ENCODE results near the gene GUCY1B1. TPM values are rescaled to one million over a fixed set of nuclear protein-coding genes. Genes with fewer than 3 reads are reported as not detected.

Gene GUCY1B1
- total and polyA plus RNA-seq, 9 of the 15 experiments (the other 6 are each of a cell fraction or from before 2014, with no cell fraction given): not detected

DNA sequence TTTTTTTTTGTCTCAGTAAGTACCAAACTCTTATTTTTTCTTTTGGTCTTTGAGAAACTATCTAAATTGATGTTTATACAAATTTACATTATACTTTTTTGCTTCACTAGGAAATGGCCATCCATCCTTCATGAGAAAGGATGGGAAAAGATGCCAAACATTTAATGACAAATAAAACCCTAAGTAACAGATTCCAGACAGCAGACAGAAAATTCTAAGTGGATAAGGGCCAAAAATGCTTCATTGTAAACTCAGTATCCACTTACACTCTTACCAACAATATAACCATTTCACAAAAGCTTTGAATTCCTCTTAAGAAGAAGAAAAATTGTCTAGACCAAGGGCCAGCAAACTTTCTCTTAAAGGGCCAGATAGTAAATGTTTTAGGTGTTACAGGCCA, 3.5 kb downstream of the GUCY1B1 start (continued):
- TF ChIP-seq DDX20 (tag; IDR thresholded peaks at IDR 0.05; ENCODE audit: low read depth) (no peak), ZNF263 (CRISPR knock-in tag; IDR thresholded peaks at IDR 0.05; ENCODE audit: borderline replicate concordance) (no peak), CAMTA2 (CRISPR knock-in tag; conservative IDR thresholded peaks at IDR 0.05) (no peak)

DNA sequence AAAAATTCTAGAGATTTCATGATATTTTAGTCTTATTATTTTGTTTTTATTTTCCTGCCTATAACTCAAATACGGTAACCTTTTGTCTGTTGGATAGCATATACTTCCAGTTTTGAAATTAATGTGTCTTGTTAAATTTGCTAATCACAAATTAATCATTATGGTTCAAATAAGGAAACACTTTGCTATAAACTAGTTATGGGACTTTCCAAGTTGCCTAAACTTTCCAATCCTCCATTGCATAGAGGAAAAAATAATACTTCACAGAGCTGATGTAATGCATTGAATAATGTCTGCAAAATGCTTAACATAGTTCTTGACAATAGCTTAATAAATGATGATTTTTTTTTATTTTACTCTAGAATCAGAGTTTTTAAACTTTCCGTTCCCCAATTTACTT, 4.7 kb downstream of the GUCY1B1 start:
- 0 out of 5 replicates have a peak, but pooled peaks cover 0 to 3% of the 10 kb centered on the region in 2 experiments for H3K4me1 ChIP-seq (replicated peaks in 1 of 2; ENCODE audit: control insufficient read depth in 2 of 2, insufficient read depth in 2 of 2, low read length in 2 of 2)
- H2AFZ ChIP-seq (ENCODE audit: low read depth, low read length): no peak overlapping the region
- in situ Hi-C loops (cut with MboI): no loop called here
- intact Hi-C loops (cut with micrococcal nuclease): no loop called here
- H3K9me3 ChIP-seq (replicated peaks; ENCODE audit: control insufficient read depth, insufficient read depth, low read depth, low read length): no peaks in the 10 kb centered on the region
- H3K79me2 ChIP-seq (ENCODE audit: control insufficient read depth, insufficient read depth, low read length): no peaks in the 10 kb centered on the region
- CTCF ChIA-PET (ENCODE audit: low intra/inter-chr PET ratio): no interaction called here
- BruUV-seq (replicated peaks): no TSS peak
- WGBS (ENCODE audit: insufficient coverage, low coverage, missing lambda C conversion rate): 3% methylated on average over 2 of the region's 2 CpGs
- H3K4me3 ChIP-seq: no peak overlapping the region
- H3K4me2 ChIP-seq (ENCODE audit: insufficient read depth, low read length): no peak overlapping the region
- no peaks in the 10 kb centered on the region for H4K20me1 ChIP-seq (replicated peaks; ENCODE audit: control insufficient read depth, insufficient read depth, low read length)
- FAIRE-seq (no peak), DNase-seq (ENCODE audit: extremely low read depth in 1 of 4, low spot score in 3 of 4) (no peak), ATAC-seq (no peak)
- POLR2A ChIA-PET: no interaction called here
- H3K9ac ChIP-seq (ENCODE audit: insufficient read depth in 1 of 2, low read depth in 2 of 2, low read length in 2 of 2): no peak overlapping the region
- no peaks in the 10 kb centered on the region for H3K36me3 ChIP-seq (ENCODE audit: control insufficient read depth, insufficient read depth, low read length)
- H3K27ac ChIP-seq (ENCODE audit: extremely low read depth, low read depth, low read length): no peak overlapping the region
- H3K9me1 ChIP-seq (ENCODE audit: control insufficient read depth, insufficient read depth, low read length): no peaks in the 10 kb centered on the region
- no peaks in the 10 kb centered on the region for H3K27me3 ChIP-seq (ENCODE audit: control insufficient read depth in 2 of 2, insufficient read depth in 2 of 2, low read length in 2 of 2)
- TF ChIP-seq ZNF175 (CRISPR knock-in tag; IDR thresholded peaks at IDR 0.05; ENCODE audit: low read depth) (no peak), TAF7 (tag; IDR thresholded peaks at IDR 0.05) (no peak), ZNF253 (CRISPR knock-in tag; conservative IDR thresholded peaks at IDR 0.05) (no peak), JUNB (CRISPR knock-in tag; conservative IDR thresholded peaks at IDR 0.05) (no peak), SIRT6 (IDR thresholded peaks at IDR 0.05; ENCODE audit: low read depth, low read length) (no peak), GTF2E2 (tag; IDR thresholded peaks at IDR 0.05) (no peak), HMG20B (CRISPR knock-in tag; IDR thresholded peaks at IDR 0.05) (no peak), KDM1A (IDR thresholded peaks at IDR 0.05) (no peak)
- TF ChIP-seq, protein P1, sequence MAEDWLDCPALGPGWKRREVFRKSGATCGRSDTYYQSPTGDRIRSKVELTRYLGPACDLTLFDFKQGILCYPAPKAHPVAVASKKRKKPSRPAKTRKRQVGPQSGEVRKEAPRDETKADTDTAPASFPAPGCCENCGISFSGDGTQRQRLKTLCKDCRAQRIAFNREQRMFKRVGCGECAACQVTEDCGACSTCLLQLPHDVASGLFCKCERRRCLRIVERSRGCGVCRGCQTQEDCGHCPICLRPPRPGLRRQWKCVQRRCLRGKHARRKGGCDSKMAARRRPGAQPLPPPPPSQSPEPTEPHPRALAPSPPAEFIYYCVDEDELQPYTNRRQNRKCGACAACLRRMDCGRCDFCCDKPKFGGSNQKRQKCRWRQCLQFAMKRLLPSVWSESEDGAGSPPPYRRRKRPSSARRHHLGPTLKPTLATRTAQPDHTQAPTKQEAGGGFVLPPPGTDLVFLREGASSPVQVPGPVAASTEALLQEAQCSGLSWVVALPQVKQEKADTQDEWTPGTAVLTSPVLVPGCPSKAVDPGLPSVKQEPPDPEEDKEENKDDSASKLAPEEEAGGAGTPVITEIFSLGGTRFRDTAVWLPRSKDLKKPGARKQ (CRISPR knock-in tag; IDR thresholded peaks at IDR 0.05): no peak
- TF ChIP-seq, protein P2, sequence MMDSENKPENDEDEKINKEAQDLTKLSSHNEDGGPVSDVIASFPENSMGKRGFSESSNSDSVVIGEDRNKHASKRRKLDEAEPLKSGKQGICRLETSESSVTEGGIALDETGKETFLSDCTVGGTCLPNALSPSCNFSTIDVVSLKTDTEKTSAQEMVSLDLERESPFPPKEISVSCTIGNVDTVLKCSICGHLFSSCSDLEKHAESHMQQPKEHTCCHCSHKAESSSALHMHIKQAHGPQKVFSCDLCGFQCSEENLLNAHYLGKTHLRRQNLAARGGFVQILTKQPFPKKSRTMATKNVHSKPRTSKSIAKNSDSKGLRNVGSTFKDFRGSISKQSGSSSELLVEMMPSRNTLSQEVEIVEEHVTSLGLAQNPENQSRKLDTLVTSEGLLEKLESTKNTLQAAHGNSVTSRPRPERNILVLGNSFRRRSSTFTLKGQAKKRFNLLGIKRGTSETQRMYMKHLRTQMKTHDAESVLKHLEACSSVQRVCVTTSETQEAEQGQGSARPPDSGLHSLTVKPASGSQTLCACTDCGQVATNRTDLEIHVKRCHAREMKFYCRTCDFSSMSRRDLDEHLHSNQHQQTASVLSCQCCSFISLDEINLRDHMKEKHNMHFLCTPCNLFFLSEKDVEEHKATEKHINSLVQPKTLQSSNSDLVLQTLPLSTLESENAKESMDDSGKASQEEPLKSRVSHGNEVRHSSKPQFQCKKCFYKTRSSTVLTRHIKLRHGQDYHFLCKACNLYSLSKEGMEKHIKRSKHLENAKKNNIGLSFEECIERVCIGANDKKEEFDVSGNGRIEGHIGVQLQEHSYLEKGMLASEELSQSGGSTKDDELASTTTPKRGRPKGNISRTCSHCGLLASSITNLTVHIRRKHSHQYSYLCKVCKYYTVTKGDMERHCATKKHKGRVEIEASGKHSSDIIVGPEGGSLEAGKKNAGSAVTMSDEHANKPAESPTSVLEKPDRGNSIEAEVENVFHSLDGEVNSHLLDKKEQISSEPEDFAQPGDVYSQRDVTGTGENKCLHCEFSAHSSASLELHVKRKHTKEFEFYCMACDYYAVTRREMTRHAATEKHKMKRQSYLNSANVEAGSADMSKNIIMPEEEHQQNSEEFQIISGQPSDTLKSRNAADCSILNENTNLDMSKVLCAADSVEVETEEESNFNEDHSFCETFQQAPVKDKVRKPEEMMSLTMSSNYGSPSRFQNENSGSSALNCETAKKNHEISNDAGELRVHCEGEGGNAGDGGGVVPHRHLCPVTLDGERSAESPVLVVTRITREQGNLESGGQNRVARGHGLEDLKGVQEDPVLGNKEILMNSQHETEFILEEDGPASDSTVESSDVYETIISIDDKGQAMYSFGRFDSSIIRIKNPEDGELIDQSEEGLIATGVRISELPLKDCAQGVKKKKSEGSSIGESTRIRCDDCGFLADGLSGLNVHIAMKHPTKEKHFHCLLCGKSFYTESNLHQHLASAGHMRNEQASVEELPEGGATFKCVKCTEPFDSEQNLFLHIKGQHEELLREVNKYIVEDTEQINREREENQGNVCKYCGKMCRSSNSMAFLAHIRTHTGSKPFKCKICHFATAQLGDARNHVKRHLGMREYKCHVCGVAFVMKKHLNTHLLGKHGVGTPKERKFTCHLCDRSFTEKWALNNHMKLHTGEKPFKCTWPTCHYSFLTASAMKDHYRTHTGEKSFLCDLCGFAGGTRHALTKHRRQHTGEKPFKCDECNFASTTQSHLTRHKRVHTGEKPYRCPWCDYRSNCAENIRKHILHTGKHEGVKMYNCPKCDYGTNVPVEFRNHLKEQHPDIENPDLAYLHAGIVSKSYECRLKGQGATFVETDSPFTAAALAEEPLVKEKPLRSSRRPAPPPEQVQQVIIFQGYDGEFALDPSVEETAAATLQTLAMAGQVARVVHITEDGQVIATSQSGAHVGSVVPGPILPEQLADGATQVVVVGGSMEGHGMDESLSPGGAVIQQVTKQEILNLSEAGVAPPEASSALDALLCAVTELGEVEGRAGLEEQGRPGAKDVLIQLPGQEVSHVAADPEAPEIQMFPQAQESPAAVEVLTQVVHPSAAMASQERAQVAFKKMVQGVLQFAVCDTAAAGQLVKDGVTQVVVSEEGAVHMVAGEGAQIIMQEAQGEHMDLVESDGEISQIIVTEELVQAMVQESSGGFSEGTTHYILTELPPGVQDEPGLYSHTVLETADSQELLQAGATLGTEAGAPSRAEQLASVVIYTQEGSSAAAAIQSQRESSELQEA (IDR thresholded peaks at IDR 0.05; ENCODE audit: low read depth): no peak
